Measurements from ENCODE around the gene PTPRF.
A peak's percentile ranks its signal among the peaks of the same experiment; 100 is the strongest.

Gene PTPRF

GRCh38 chr1:43669878-43670277 is 139.2 kb downstream of the PTPRF start:
- no peak for DNase-seq (ENCODE audit: low spot score)

DNA sequence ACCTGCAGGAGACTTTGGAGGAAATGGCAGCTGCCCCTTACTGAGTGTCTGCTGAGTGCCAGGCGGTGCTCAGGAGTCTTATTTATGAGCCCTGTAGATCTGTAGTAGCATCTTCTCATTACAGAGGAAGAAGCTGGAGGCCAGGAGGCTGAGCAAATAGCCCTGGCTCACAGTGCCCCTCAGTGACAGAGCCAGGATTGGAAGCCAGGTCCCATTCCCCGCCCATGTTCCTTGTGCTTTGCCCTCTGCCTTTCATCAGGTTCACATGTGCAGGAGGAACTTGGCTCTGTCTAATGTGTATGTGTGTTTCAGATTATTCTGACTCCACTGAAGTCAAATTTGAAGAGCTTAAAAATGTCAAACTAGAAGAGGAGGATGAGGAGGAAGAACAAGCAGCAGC is 140.5 kb downstream of the PTPRF start:
- no peak for DNase-seq (ENCODE audit: low spot score)

DNA sequence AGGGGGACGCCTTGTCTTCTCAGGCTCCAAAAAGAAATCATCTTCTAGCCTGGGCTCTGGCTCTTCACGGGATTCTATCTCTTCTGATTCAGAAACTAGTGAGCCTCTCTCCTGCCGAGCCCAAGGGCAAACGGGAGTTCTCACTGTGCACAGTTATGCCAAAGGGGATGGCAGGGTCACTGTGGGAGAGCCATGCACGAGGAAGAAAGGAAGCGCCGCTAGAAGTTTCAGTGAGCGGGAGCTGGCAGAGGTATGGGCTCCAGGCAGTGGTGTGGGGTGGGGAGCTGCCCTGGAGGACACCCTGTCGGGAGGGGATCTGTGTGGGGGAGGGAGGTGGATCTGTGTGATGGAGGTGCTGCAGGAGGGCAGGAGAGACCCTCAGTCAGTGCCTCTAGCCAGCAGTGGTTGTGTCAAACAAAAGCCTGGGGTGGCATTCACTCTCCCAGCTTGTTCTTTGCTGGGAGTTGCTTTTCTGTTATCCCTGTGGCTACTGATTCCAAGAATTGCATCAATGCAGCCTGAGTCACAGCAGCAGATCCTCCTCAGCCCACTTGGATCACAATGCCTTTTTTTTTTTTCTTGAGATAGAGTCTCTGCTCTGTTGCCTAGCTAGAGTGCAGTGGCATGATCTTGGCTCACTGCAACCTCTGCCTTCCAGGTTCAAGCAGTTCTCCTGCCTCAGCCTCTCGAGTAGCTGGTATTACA is 141.1 kb downstream of the PTPRF start:
- DNase-seq (ENCODE audit: low spot score): peak; percentile 77

GRCh38 chr1:43673261-43673660 is 142.6 kb downstream of the PTPRF start:
- no peak for DNase-seq (ENCODE audit: low spot score)
